NCI-H146 (cell line): ENCODE results near the gene MDN1.
"Not testable (repeated sequence)": the region's sequence is repeated elsewhere in the genome, so short reads cannot be mapped to it uniquely, and the experiment has no call there.

Source experiments
- DNase-seq: peaks from one replicate; lab custom pipeline; 2025; lab: John Stamatoyannopoulos, UW

MDN1 gene

GRCh38 chr6:89649682-89650081 is 169.9 kb downstream of the MDN1 start:
- no peak for DNase-seq

- no peak for DNase-seq
Observed at GRCh38 chr6:89644864-89645263, 174.7 kb downstream of the MDN1 start.

GRCh38 chr6:89643406-89643805 is 176.2 kb downstream of the MDN1 start:
- no peak for DNase-seq

GRCh38 chr6:89642956-89643355 is 176.6 kb downstream of the MDN1 start:
- DNase-seq, result no peak

GRCh38 chr6:89641581-89641980 is 178.0 kb downstream of the MDN1 start:
- DNase-seq, result not testable (repeated sequence)

- DNase-seq, result no peak
Observed at GRCh38 chr6:89640804-89641203, 178.8 kb downstream of the MDN1 start.

GRCh38 chr6:89638320-89639195 is 181.0 kb downstream of the MDN1 start, which contains the start of gene LYRM2:
TSS of gene LYRM2 (minus strand) at chr6:89638747. CDS start at chr6:89638716, 31 bp downstream.
- peak; percentile 91 for DNase-seq

- no peak for DNase-seq
Observed at GRCh38 chr6:89637960-89638319, 181.7 kb downstream of the MDN1 start.

GRCh38 chr6:89636412-89636811 is 183.2 kb downstream of the MDN1 start:
- DNase-seq, result not testable (repeated sequence)

GRCh38 chr6:89630488-89630887 is 189.1 kb downstream of the MDN1 start:
- no peak for DNase-seq

- no peak for DNase-seq
Observed at GRCh38 chr6:89623749-89624148, 195.8 kb downstream of the MDN1 start.

- no peak for DNase-seq
Observed at GRCh38 chr6:89619567-89619966, 200.0 kb downstream of the MDN1 start.

GRCh38 chr6:89618026-89618425 is 201.6 kb downstream of the MDN1 start:
- DNase-seq, result no peak

GRCh38 chr6:89616531-89616930 is 203.1 kb downstream of the MDN1 start:
- no peak for DNase-seq

- no peak for DNase-seq
Observed at GRCh38 chr6:89615882-89616281, 203.7 kb downstream of the MDN1 start.

- no peak for DNase-seq
Observed at GRCh38 chr6:89613790-89614189, 205.8 kb downstream of the MDN1 start.

- peak; percentile 9 for DNase-seq
Observed at GRCh38 chr6:89612121-89612520, 207.5 kb downstream of the MDN1 start.

- DNase-seq, result no peak
Observed at GRCh38 chr6:89611666-89612065, 207.9 kb downstream of the MDN1 start.

GRCh38 chr6:89610149-89610642 is 209.4 kb downstream of the MDN1 start:
- peak; percentile 58 for DNase-seq

- no peak for DNase-seq
Observed at GRCh38 chr6:89605861-89606260, 213.7 kb downstream of the MDN1 start.

- DNase-seq, result peak; percentile 64
Observed at GRCh38 chr6:89604653-89605052, 214.9 kb downstream of the MDN1 start.

- DNase-seq, result no peak
Observed at GRCh38 chr6:89602166-89602565, 217.4 kb downstream of the MDN1 start.

GRCh38 chr6:89599727-89600126 is 219.9 kb downstream of the MDN1 start:
- DNase-seq, result no peak

GRCh38 chr6:89597988-89598387 is 221.6 kb downstream of the MDN1 start:
- peak; percentile 47 for DNase-seq
